AG04450 (cell line): ENCODE results near the gene PSMA2. TPM values are rescaled to one million over a fixed set of nuclear protein-coding genes. Genes with fewer than 3 reads are reported as not detected.
A peak's percentile ranks its signal among the peaks of the same experiment; 100 is the strongest.

Source experiments
- CTCF ChIA-PET: fragments of 300-600, 350-600 bp; formaldehyde crosslinking; extraction: SDS; loops from one replicate; lab custom pipeline; 2022; ENCODE audit warnings: antibody characterized with exemption, inconsistent platforms; lab: Charles Lee
- POLR2A ChIA-PET: fragments of 350-600 bp; formaldehyde crosslinking; extraction: SDS; loops from one replicate; lab custom pipeline; 2021; ENCODE audit warnings: antibody characterized with exemption, inconsistent platforms; lab: Yijun Ruan, JAX
- DNase-seq: peaks from one replicate; pipeline ENCODE4 v3.0.0-alpha.2; 2011; ENCODE audit warnings: low read depth, low spot score
- H3K27ac ChIP-seq: one replicate; pipeline ENCODE4 v1.5.1; 2012; ENCODE audit warnings: low read depth, low read length, control low read depth
- H3K27me3 ChIP-seq: one replicate; pipeline ENCODE4 v1.6.0; 2012; ENCODE audit warnings: low read length; ENCODE audit not compliant: control insufficient read depth, insufficient read depth
- H3K4me3 ChIP-seq: 2 replicates; pipeline ENCODE4 v1.5.1; 2011; ENCODE audit warnings: mild to moderate bottlenecking, low read depth, low read length, control low read depth
- H3K9me3 ChIP-seq: 2 replicates; pipeline ENCODE4 v1.5.1; 2012; ENCODE audit warnings: low read length; ENCODE audit not compliant: control insufficient read depth, insufficient read depth
- CTCF ChIP-seq: IDR thresholded peaks from 2 replicates; pipeline ENCODE4 v1.5.1; 2011; ENCODE audit warnings: low read depth, low read length, control low read depth, inconsistent platforms
- polyA plus RNA-seq: library from polyadenylated mRNA; depleted of rRNA; stranded (reverse); fragments of >200 nt; gene quantifications from 2 replicates; pipeline ENCODE4 v1.2.3, GENCODE V29; 2011

Gene PSMA2
- polyA plus RNA-seq, 1 experiment: 233 TPM

- DNase-seq: peak; percentile 76
- ChIA-PET CTCF (interaction anchor here (0.6 to 1.0 kb wide), 3 partner anchors 30 to 971 kb away, joined by 3 read pairs; no protein-coding TSS in a partner anchor), POLR2A (interaction anchor here (0.6 to 0.9 kb wide), 3 partner anchors 20 to 794 kb away, joined by 3 read pairs; partner anchors contain the start of genes MRPL32 and PSMA2)
- Histone ChIP-seq H3K27me3 (no peaks in the 10 kb centered on the region), H3K4me3 (peak within 1 kb of the TSS; percentile 73), H3K9me3 (no peaks in the 10 kb centered on the region), H3K27ac (no peak within 1 kb of the TSS)
- no peak for TF ChIP-seq CTCF
Observed at GRCh38 chr7:42911454-42912447, 20.2 kb downstream of the PSMA2 start, which contains the start of gene C7orf25. Gene C7orf25 (minus strand): TSS chr7:42912070. CDS start chr7:42910900, 1,170 bp downstream.

- Histone ChIP-seq H3K27me3 (no peaks in the 10 kb centered on the region), H3K27ac (no peak overlapping the region), H3K4me3 (no peak overlapping the region), H3K9me3 (no peaks in the 10 kb centered on the region)
- CTCF ChIA-PET: interaction anchor here (0.8 to 0.9 kb wide), 4 partner anchors 31 to 970 kb away, joined by 3 to 5 read pairs (median 4); no protein-coding TSS in a partner anchor
- POLR2A ChIA-PET: interaction anchor here (0.9 kb wide), 1 partner anchor 22 kb away, joined by 3 read pairs; the partner anchor contains the start of genes MRPL32 and PSMA2
- no peak for DNase-seq
- no peak for TF ChIP-seq CTCF
Observed at GRCh38 chr7:42910306-42910705, 21.7 kb downstream of the PSMA2 start.

GRCh38 chr7:42907316-42907715 is 24.7 kb downstream of the PSMA2 start:
- H3K27ac ChIP-seq: no peak overlapping the region
- ChIA-PET CTCF (no interaction called here), POLR2A (no interaction called here)
- no peak for TF ChIP-seq CTCF
- DNase-seq: no peak
- H3K27me3 ChIP-seq: no peaks in the 10 kb centered on the region
- H3K4me3 ChIP-seq: no peak overlapping the region
- no peaks in the 10 kb centered on the region for H3K9me3 ChIP-seq

- no peak for DNase-seq
- ChIA-PET CTCF (interaction anchor here (0.8 kb wide), 1 partner anchor 965 kb away, joined by 3 read pairs; no protein-coding TSS in a partner anchor), POLR2A (interaction anchor here (0.6 kb wide), 1 partner anchor 399 kb away, joined by 5 read pairs; no protein-coding TSS in a partner anchor)
- TF ChIP-seq CTCF: no peak
- H3K27me3 ChIP-seq: no peaks in the 10 kb centered on the region
- H3K4me3 ChIP-seq: no peak overlapping the region
- H3K27ac ChIP-seq: no peak overlapping the region
- no peaks in the 10 kb centered on the region for H3K9me3 ChIP-seq
Observed at GRCh38 chr7:42906181-42906580, 25.8 kb downstream of the PSMA2 start.
